BLaER1 treated with 17β-estradiol and CSF1 and Interleukin-3, amounts not matched to agents 10 nM and 100 nM (cell line): ENCODE results near the gene GOLPH3.

Source experiments
- H3K27ac ChIP-seq, 11 experiments: shearing (Covaris generic); formaldehyde crosslinking; 2 replicates each; pipeline ENCODE4 v1.8.1; 2022
- H3K27me3 ChIP-seq, 11 experiments: shearing (Covaris generic); formaldehyde crosslinking; 2 replicates each; pipeline ENCODE4 v1.8.1; 2022
- H3K36me3 ChIP-seq, 11 experiments: shearing (Covaris generic); formaldehyde crosslinking; 2 replicates each; pipeline ENCODE4 v1.8.1; 2022
- H3K4me1 ChIP-seq, 10 experiments: shearing (Covaris generic); formaldehyde crosslinking; 2 replicates each; pipeline ENCODE4 v1.8.1; 2022
- H3K4me2 ChIP-seq, 11 experiments: shearing (Covaris generic); formaldehyde crosslinking; 2 replicates each; pipeline ENCODE4 v1.8.1; 2022
- H3K4me3 ChIP-seq, 10 experiments: shearing (Covaris generic); formaldehyde crosslinking; 2 replicates each; pipeline ENCODE4 v1.8.1; 2022
- H3K9ac ChIP-seq, 11 experiments: shearing (Covaris generic); formaldehyde crosslinking; 2 replicates each; pipeline ENCODE4 v1.8.1; 2022
- H3K9me3 ChIP-seq, 11 experiments: shearing (Covaris generic); formaldehyde crosslinking; replicated peaks in 1 of 11; 2 replicates each; pipeline ENCODE4 v1.8.1; 2022
- H4K20me1 ChIP-seq, 11 experiments: shearing (Covaris generic); formaldehyde crosslinking; 2 replicates each; pipeline ENCODE4 v1.8.1; 2022
- Cebpa-rat ChIP-seq, 11 experiments: shearing (Covaris generic); IDR thresholded peaks; 2 replicates each; pipeline ENCODE4 v1.8.1; 2022

The GOLPH3 gene

GRCh38 chr5:32206053-32206452 is 31.9 kb upstream of the GOLPH3 start:
- H3K4me3 ChIP-seq, result no peak overlapping the region
- no peaks in the 10 kb centered on the region for H3K27me3 ChIP-seq
- H3K4me2 ChIP-seq, result peak overlapping the region in 3 of 11 experiments; percentile 46 to 53 (median 47); a peak in 4 of 22 replicates
- H3K9ac ChIP-seq, result no peak overlapping the region
- H3K4me1 ChIP-seq, result peaks cover 4 to 72% (median 10%) of the 10 kb centered on the region in 10 experiments; a peak in 19 of 20 replicates
- peak overlapping the region in 1 of 11 experiments; percentile 64; a peak in 1 of 22 replicates for H3K27ac ChIP-seq
- H3K9me3 ChIP-seq, result peaks cover 0 to 19% (median 12%) of the 10 kb centered on the region in 11 experiments; a peak in 12 of 22 replicates
- no peaks in the 10 kb centered on the region for H3K36me3 ChIP-seq
- H4K20me1 ChIP-seq, result no peaks in the 10 kb centered on the region
- no peak for TF ChIP-seq Cebpa-rat (IDR thresholded peaks at IDR 0.05)

GRCh38 chr5:32202394-32202793 is 28.3 kb upstream of the GOLPH3 start:
- peaks cover 0 to 7% (median 5%) of the 10 kb centered on the region in 11 experiments; a peak in 12 of 22 replicates for H3K9me3 ChIP-seq
- no peaks in the 10 kb centered on the region for H3K36me3 ChIP-seq
- no peak for TF ChIP-seq Cebpa-rat (IDR thresholded peaks at IDR 0.05)
- no peaks in the 10 kb centered on the region for H4K20me1 ChIP-seq
- no peaks in the 10 kb centered on the region for H3K27me3 ChIP-seq
- peak overlapping the region in 3 of 11 experiments; percentile 47 to 88 (median 73); a peak in 4 of 22 replicates for H3K4me2 ChIP-seq
- H3K27ac ChIP-seq, result no peak overlapping the region
- H3K9ac ChIP-seq, result no peak overlapping the region
- H3K4me1 ChIP-seq, result peaks cover 0 to 65% (median 0%) of the 10 kb centered on the region in 10 experiments; a peak in 6 of 20 replicates
- H3K4me3 ChIP-seq, result no peak overlapping the region

- Histone ChIP-seq H3K4me3 (no peak overlapping the region), H3K36me3 (no peaks in the 10 kb centered on the region), H3K4me1 (peaks cover 0 to 53% (median 0%) of the 10 kb centered on the region in 10 experiments; a peak in 7 of 20 replicates), H3K9me3 (no peaks in the 10 kb centered on the region), H3K4me2 (peak overlapping the region in 4 of 11 experiments; percentile 9 to 53 (median 28); a peak in 6 of 22 replicates), H4K20me1 (no peaks in the 10 kb centered on the region), H3K27ac (no peak overlapping the region), H3K27me3 (no peaks in the 10 kb centered on the region), H3K9ac (no peak overlapping the region)
- TF ChIP-seq Cebpa-rat (IDR thresholded peaks at IDR 0.05), result no peak
These were observed 27.1 kb upstream of the GOLPH3 start for GRCh38 chr5:32201122-32201753.

- Histone ChIP-seq H3K4me1 (peaks cover 0 to 50% (median 10%) of the 10 kb centered on the region in 10 experiments; a peak in 14 of 20 replicates), H3K4me2 (no peak overlapping the region), H4K20me1 (no peaks in the 10 kb centered on the region), H3K9me3 (no peaks in the 10 kb centered on the region), H3K9ac (no peak overlapping the region), H3K36me3 (no peaks in the 10 kb centered on the region), H3K27ac (no peak overlapping the region), H3K27me3 (no peaks in the 10 kb centered on the region), H3K4me3 (no peak overlapping the region)
- TF ChIP-seq Cebpa-rat (IDR thresholded peaks at IDR 0.05), result no peak
These were observed 22.9 kb upstream of the GOLPH3 start for GRCh38 chr5:32197032-32197431.

- H3K4me3 ChIP-seq, result no peak overlapping the region
- no peaks in the 10 kb centered on the region for H3K36me3 ChIP-seq
These were observed 21.1 kb upstream of the GOLPH3 start for GRCh38 chr5:32195265-32195664.

GRCh38 chr5:32193591-32193990 is 19.5 kb upstream of the GOLPH3 start:
- peak overlapping the region in 9 of 11 experiments; percentile 2 to 91 (median 67); a peak in 12 of 22 replicates for H3K4me2 ChIP-seq
- H3K4me1 ChIP-seq, result peaks cover 0 to 34% (median 10%) of the 10 kb centered on the region in 10 experiments; a peak in 14 of 20 replicates
- no peaks in the 10 kb centered on the region for H4K20me1 ChIP-seq
- peak overlapping the region in 3 of 10 experiments; percentile 7 to 19 (median 12); a peak in 2 of 20 replicates for H3K4me3 ChIP-seq
- peaks cover 0 to 12% (median 5%) of the 10 kb centered on the region in 11 experiments; a peak in 12 of 22 replicates for H3K9me3 ChIP-seq
- no peaks in the 10 kb centered on the region for H3K27me3 ChIP-seq
- TF ChIP-seq Cebpa-rat (IDR thresholded peaks at IDR 0.05), result no peak
- no peaks in the 10 kb centered on the region for H3K36me3 ChIP-seq
- H3K9ac ChIP-seq, result peak overlapping the region in 4 of 11 experiments; percentile 33 to 79 (median 64); a peak in 6 of 22 replicates
- H3K27ac ChIP-seq, result peak overlapping the region in 5 of 11 experiments; percentile 50 to 79 (median 66); a peak in 8 of 22 replicates

More at GRCh38 chr5:32195265-32195664, 21.1 kb upstream of the GOLPH3 start:
- Histone ChIP-seq H3K4me2 (no peak overlapping the region), H3K9me3 (no peaks in the 10 kb centered on the region), H3K4me1 (peaks cover 0 to 37% (median 10%) of the 10 kb centered on the region in 10 experiments; a peak in 14 of 20 replicates), H3K9ac (no peak overlapping the region), H4K20me1 (no peaks in the 10 kb centered on the region), H3K27ac (no peak overlapping the region), H3K27me3 (no peaks in the 10 kb centered on the region)
- TF ChIP-seq Cebpa-rat (IDR thresholded peaks at IDR 0.05), result no peak

GRCh38 chr5:32190095-32190494 is 16.0 kb upstream of the GOLPH3 start:
- Histone ChIP-seq H3K4me3 (no peak overlapping the region), H3K27ac (no peak overlapping the region), H3K36me3 (no peaks in the 10 kb centered on the region), H3K4me1 (peaks cover 0 to 28% (median 10%) of the 10 kb centered on the region in 10 experiments; a peak in 14 of 20 replicates), H3K9me3 (peaks cover 12 to 31% (median 19%) of the 10 kb centered on the region in 11 experiments), H4K20me1 (no peaks in the 10 kb centered on the region), H3K27me3 (no peaks in the 10 kb centered on the region), H3K9ac (no peak overlapping the region), H3K4me2 (no peak overlapping the region)
- no peak for TF ChIP-seq Cebpa-rat (IDR thresholded peaks at IDR 0.05)

GRCh38 chr5:32187675-32188074 is 13.6 kb upstream of the GOLPH3 start:
- Histone ChIP-seq H3K36me3 (no peaks in the 10 kb centered on the region), H3K9me3 (peaks cover 12 to 31% (median 19%) of the 10 kb centered on the region in 11 experiments), H3K4me1 (peaks cover 0 to 12% (median 3%) of the 10 kb centered on the region in 10 experiments; a peak in 9 of 20 replicates), H3K9ac (no peak overlapping the region), H3K4me2 (no peak overlapping the region), H3K27ac (no peak overlapping the region), H3K27me3 (no peaks in the 10 kb centered on the region), H3K4me3 (no peak overlapping the region), H4K20me1 (no peaks in the 10 kb centered on the region)
- TF ChIP-seq Cebpa-rat (IDR thresholded peaks at IDR 0.05), result no peak

GRCh38 chr5:32182463-32183063 is 8.4 kb upstream of the GOLPH3 start:
- H3K27me3 ChIP-seq, result no peaks in the 10 kb centered on the region
- TF ChIP-seq Cebpa-rat (IDR thresholded peaks at IDR 0.05), result no peak

More at GRCh38 chr5:32182463-32183063, 8.4 kb upstream of the GOLPH3 start:
- H3K9ac ChIP-seq, result no peak overlapping the region
- no peaks in the 10 kb centered on the region for H3K36me3 ChIP-seq
- no peaks in the 10 kb centered on the region for H4K20me1 ChIP-seq
- peak overlapping the region in 8 of 11 experiments; percentile 1 to 59 (median 24); a peak in 11 of 22 replicates for H3K4me2 ChIP-seq
- H3K4me1 ChIP-seq, result peaks cover 0 to 10% (median 6%) of the 10 kb centered on the region in 10 experiments; a peak in 9 of 20 replicates
- H3K4me3 ChIP-seq, result no peak overlapping the region
- H3K27ac ChIP-seq, result peak overlapping the region in 1 of 11 experiments; percentile 28; a peak in 1 of 22 replicates
- H3K9me3 ChIP-seq, result peaks cover 4 to 14% (median 8%) of the 10 kb centered on the region in 11 experiments
